Left ventricle myocardium inferior (tissue), 1 donor: ENCODE measurements around the gene SLC35F4. TPM values are rescaled to one million over a fixed set of nuclear protein-coding genes. Genes with fewer than 3 reads are reported as not detected.
A peak's percentile ranks its signal among the peaks of the same experiment; 100 is the strongest.

Experiments used
- DNase-seq: peaks from one replicate; pipeline ENCODE4 v3.0.0-alpha.2; 2020
- H3K27ac ChIP-seq: fragments of 200-600 bp; replicated peaks from 2 replicates; pipeline ENCODE4 v1.8.0; 2021
- H3K27me3 ChIP-seq: fragments of 200-600 bp; 2 replicates; pipeline ENCODE4 v1.8.0; 2021; ENCODE audit warnings: low read depth
- H3K36me3 ChIP-seq: fragments of 200-600 bp; 2 replicates; pipeline ENCODE4 v1.8.0; 2021
- H3K4me1 ChIP-seq: fragments of 200-600 bp; 2 replicates; pipeline ENCODE4 v1.8.0; 2021
- H3K4me3 ChIP-seq: fragments of 200-600 bp; 2 replicates; pipeline ENCODE4 v1.8.0; 2021; ENCODE audit warnings: mild to moderate bottlenecking, moderate library complexity
- H3K9me3 ChIP-seq: fragments of 200-600 bp; replicated peaks from 2 replicates; pipeline ENCODE4 v1.8.0; 2021
- CTCF ChIP-seq: fragments of 200-600 bp; IDR thresholded peaks from 2 replicates; pipeline ENCODE4 v1.8.0; 2021; ENCODE audit warnings: antibody characterized with exemption, mild to moderate bottlenecking, borderline replicate concordance
- intact Hi-C: fragments of 100-400 bp; cut with micrococcal nuclease; formaldehyde crosslinking; loops from one replicate; pipeline ENCODE4 v1.11.0; 2022
- long read RNA-seq: library from polyadenylated mRNA; unstranded; transcript quantifications from one replicate; pipeline ENCODE4 v2.0.0, GENCODE V29; 2021
- total RNA-seq: library from RNA; stranded (reverse); fragmentation: NEBNext Ultra II Directional; extraction: Animal tissue kit (Norgen Biotek cat#: 25700); gene quantifications from one replicate; pipeline ENCODE4 v1.2.1, GENCODE V29; 2021
- donor health status: DM: no; HTN: yes; CAD: no; lungs with severe emphysema.

SLC35F4 gene
- total RNA-seq = not detected
- long read RNA-seq = 0 reads

- DNase-seq = no peak
- TF ChIP-seq CTCF = no peak
Measured at GRCh38 chr14:57865403-57866198, at the start of gene SLC35F4. Gene SLC35F4, minus strand, starts transcription at chr14:57866092.

GRCh38 chr14:57909626-57910025, 43.7 kb upstream of the SLC35F4 start:
- DNase-seq = no peak
- Histone ChIP-seq H3K27ac (no peak overlapping the region), H3K4me3 (no peak overlapping the region), H3K27me3 (no peaks in the 10 kb centered on the region), H3K4me1 (no peaks in the 10 kb centered on the region), H3K36me3 (no peaks in the 10 kb centered on the region), H3K9me3 (peaks cover 11% of the 10 kb centered on the region)
- TF ChIP-seq CTCF = no peak
- intact Hi-C loops = loop anchor here (10.0 kb wide), 1 partner anchor 155 kb away; no protein-coding TSS in a partner anchor

More at GRCh38 chr14:57865403-57866198, at the start of gene SLC35F4:
- no peaks in the 10 kb centered on the region for H3K9me3 ChIP-seq
- peaks cover 11% of the 10 kb centered on the region for H3K4me1 ChIP-seq
- peaks cover 95% of the 10 kb centered on the region for H3K27me3 ChIP-seq
- peak within 1 kb of the TSS; percentile 51 for H3K4me3 ChIP-seq
- H3K36me3 ChIP-seq = no peaks in the 10 kb centered on the region
- intact Hi-C loops = no loop called here
- no peak within 1 kb of the TSS for H3K27ac ChIP-seq

- Histone ChIP-seq H3K27ac (no peak overlapping the region), H3K9me3 (peaks cover 5% of the 10 kb centered on the region), H3K4me1 (no peaks in the 10 kb centered on the region), H3K36me3 (no peaks in the 10 kb centered on the region), H3K27me3 (peaks cover 20% of the 10 kb centered on the region), H3K4me3 (no peak overlapping the region)
- DNase-seq = no peak
- intact Hi-C loops = loop anchor here (10.0 kb wide), 1 partner anchor 149 kb away; no protein-coding TSS in a partner anchor
- TF ChIP-seq CTCF = no peak
Measured at GRCh38 chr14:57903954-57904353, 38.1 kb upstream of the SLC35F4 start.

GRCh38 chr14:57898837-57899572, 33.1 kb upstream of the SLC35F4 start:
- H3K36me3 ChIP-seq = no peaks in the 10 kb centered on the region
- no peak overlapping the region for H3K27ac ChIP-seq
- intact Hi-C loops = no loop called here
- no peak for DNase-seq
- no peak overlapping the region for H3K4me3 ChIP-seq
- H3K4me1 ChIP-seq = no peaks in the 10 kb centered on the region
- TF ChIP-seq CTCF = no peak
- peaks cover 20% of the 10 kb centered on the region for H3K27me3 ChIP-seq
- H3K9me3 ChIP-seq = peaks cover 5% of the 10 kb centered on the region

- Histone ChIP-seq H3K4me1 (no peaks in the 10 kb centered on the region), H3K4me3 (no peak overlapping the region), H3K27me3 (peaks cover 20% of the 10 kb centered on the region), H3K27ac (no peak overlapping the region), H3K36me3 (no peaks in the 10 kb centered on the region), H3K9me3 (peaks cover 5% of the 10 kb centered on the region)
- no peak for DNase-seq
- no peak for TF ChIP-seq CTCF
- intact Hi-C loops = no loop called here
Measured at GRCh38 chr14:57897144-57897748, 31.4 kb upstream of the SLC35F4 start.
